GM18861 (cell line): ENCODE results near the gene CDC7.
"Not testable (repeated sequence)": the region's sequence is repeated elsewhere in the genome, so short reads cannot be mapped to it uniquely, and the experiment has no call there.

Experiments
- ATAC-seq: cut with Tn5 transposase; IDR thresholded peaks from one replicate; pipeline ENCODE4 v1.9.1; 2021; ENCODE audit not compliant: unreplicated experiment

CDC7 gene

DNA sequence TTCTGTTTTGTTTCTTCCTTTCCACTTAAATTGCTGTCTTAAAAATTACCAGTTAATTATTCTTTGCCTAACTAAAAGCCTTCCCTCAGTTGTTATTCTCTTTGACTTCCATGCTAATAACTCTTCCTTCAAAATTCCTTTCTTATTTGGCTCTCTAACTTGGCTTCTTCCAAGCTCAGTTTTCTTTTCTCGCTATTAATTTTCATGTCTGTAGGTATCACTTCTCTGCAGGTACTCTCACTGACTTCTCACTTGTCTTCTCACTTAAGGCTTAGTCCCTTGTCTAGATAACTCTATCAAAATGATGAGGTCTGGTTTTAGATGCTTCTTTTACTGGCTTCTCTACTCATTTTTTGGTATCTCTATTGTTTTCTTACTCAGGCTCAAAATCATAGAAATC, 10.1 kb downstream of the CDC7 start:
- no peak for ATAC-seq

DNA sequence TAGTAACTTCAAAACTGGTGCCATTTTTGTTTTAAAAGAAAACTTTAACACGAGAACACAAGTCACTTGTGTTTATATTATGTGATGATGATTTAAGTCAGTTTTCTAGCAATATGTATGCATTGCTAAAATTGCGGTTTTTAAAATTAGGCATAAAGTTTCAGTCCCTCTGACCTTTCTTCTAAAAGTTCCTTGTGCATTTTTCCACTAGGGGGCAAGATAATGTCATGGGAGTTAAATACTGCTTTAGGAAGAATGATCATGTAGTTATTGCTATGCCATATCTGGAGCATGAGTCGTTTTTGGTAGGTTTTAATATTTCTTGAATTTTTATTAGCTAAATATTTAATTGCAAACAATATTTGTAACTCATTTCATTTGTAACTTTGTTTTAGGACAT, 10.7 kb downstream of the CDC7 start:
- no peak for ATAC-seq

DNA sequence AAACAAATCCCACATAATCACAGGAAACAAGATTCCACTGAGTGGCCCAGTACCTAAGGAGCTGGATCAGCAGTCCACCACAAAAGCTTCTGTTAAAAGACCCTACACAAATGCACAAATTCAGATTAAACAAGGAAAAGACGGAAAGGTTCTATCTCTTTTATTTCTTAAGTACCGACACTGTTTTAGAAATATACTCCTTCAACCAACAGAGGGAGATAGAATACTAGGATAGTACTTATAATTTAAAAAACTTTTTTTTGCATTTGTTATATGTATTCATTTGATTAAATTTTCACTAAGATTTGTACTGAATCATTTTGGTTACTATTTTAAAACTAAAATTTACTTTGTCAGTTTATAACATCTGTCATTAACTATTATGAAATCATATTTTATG, 12.5 kb downstream of the CDC7 start:
- ATAC-seq: no peak

DNA sequence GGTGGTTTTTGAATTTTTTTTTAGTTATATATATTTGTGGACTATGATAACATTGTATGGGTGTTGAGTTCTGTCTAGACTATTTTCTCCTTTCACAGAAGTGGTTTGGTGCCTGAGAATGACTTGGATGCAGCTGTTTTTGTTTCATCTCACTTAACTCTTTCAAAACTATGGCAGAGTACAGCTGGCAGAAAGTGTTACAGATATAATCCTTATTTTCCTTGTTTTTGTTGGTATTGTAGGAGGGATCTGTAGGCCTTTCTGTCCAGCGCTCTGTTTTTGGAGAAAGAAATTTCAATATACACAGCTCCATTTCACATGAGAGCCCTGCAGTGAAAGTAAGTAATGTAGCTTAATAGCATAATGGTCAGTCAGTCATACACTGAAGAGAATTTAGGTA, 13.1 kb downstream of the CDC7 start:
- no peak for ATAC-seq

DNA sequence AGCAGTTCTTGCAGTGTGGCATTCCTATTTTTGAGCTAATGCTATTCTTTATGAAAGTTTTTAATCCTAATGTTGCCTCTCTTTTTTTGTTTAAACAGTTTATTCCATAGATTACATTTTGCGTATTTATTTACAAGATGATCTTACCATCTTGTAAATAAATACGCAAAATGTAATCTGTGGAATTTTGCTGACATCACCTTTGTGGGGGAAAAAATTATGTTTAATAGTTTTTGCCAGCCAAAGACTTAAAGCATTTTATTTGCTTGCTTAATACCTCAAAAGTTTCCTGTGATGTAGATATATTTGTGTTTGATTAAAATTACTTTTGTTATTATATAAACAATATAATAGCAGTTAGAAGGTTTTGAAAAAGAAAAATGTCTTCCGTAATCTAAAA, 15.3 kb downstream of the CDC7 start:
- no peak for ATAC-seq

DNA sequence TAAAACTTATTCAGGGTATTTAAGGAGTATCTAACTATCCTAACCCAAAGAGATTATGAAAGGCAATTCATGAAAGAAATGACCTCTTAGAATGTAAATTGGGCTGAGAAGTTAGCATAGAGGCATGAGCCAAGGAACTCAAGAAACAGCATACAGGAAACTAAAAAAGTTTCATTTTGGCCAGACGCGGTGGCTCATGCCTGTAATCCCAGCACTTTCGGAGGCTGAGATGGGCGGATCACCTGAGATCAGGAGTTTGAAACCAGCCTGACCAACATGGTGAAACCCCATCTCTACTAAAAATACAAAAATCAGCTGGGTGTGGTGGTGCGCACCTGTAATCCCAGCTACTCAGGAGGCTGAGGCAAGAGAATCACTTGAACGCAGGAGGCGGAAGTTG, 16.0 kb downstream of the CDC7 start:
- ATAC-seq: not testable (repeated sequence)

DNA sequence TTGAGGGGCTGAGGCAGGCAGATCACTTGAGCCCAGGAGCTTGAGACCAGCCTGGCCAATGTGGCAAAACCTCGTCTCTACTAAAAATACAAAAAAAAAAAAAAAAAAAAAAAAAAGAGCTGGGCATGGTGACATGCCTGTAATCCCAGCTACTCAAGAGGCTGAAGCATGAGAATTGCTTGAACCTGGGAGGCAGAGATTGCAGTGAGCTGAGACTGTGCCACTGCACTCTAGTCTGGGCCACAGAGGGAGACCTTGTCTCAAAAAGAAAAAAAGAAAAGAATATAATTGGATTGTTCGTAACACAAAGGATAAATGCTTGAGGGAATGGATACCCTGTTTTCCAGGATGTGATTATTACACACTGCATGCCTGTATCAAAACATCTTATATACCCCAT, 18.5 kb downstream of the CDC7 start:
- ATAC-seq: not testable (repeated sequence)

DNA sequence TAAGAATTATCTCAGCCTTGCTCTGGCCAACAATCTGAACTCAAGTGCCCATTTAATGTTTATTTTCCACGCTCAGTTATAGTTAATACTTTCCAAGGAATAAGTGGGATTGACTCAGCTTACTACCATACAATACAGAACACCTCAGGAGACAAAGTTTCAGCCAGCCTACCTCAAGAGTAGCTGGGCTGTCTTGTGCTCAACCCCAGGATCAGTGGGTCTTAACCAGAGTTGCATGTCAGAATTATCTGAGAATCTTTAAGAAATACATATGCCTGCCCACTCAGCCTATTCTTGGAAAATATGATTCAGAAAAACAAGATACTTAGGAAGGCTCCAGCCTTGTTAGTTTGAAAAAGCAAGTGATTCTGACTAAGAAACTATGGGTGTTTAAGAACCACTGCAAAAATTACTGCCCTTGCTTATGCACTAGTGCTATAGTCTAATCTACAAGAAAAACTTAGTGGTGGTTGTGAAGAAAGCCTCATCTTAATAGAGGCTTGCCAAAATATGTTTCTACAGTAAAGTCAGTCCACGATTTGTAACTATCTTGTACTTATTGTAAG, 20.4 kb downstream of the CDC7 start:
- no peak for ATAC-seq

DNA sequence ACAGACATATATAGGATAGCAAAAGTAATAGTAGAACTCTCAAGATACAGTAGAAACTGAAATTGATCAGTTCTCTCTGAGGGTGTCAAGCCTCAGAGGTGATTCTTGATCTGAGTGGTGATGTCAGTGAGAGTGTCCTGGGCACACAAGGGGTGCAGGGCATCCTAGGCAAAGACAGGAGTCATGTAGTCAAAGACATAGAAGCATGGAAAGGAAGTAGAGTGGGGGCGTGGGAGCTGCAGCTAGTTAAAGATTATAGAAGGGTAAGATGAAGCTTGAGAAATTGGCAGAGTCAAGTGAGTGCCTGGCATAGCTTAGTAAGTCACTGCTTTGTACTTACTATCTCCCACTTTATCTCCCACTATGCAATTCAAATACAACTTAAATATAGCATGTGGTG, 22.8 kb downstream of the CDC7 start:
- peak; percentile 99 for ATAC-seq

DNA sequence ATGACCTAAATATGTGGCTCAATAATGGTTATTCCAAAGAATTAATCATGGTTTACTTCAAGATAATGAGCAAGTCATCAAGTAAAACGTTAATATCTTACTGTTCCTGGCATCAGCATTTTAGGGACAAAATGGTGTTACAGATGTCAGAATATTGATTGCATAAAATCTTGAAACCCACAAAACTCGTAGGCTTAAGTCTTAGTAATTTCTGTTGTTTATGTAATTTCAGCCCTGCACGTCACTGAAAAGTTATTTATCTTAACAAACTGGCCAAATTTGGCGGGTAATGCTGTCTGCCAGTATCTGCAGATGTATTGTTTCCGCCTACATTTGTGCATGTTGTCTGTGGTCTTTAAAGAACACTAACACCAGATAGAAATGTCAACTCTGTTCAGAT, 25.8 kb downstream of the CDC7 start:
- ATAC-seq: no peak

DNA sequence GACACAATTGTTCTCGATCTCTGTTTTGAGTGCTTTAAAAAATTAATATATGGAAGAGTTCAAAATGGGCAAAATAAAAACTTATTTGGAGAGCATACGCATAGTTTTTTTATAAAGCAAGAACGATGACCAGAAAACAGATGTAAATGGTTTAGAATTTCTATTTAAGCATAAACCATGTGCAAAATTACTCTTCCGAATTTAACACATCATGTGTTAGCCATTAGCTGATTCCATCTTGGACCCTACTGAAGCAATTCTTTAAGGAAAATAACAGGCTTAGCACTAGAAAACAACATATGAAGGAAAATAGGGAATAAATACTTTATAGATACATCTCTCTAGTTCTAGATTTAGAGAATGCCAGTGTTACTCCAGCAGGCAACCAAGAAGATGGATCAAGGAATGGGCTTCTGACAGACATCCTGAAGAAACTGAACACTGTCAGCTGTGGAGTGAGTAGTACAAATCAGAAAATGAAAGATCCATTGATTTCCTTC, 26.7 kb downstream of the CDC7 start:
- ATAC-seq: no peak

DNA sequence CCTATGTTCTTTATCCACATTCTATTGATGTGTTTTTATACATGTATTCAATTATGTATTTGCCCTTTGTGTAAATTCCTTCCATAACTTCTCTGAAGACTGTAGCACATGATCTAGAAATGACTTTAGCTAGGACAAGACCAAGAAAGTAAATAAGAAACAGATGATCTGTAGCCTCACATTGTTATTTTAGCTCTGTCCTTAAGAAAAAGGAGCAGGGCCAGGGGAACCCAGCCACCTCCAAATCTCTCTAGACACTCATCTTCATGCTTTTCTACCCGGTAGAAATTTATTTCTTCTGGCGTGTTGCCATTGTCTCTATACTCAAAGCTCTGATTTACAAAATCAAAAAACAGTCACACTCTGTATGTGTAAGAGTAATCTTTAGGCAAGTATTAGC, 27.1 kb downstream of the CDC7 start:
- no peak for ATAC-seq

DNA sequence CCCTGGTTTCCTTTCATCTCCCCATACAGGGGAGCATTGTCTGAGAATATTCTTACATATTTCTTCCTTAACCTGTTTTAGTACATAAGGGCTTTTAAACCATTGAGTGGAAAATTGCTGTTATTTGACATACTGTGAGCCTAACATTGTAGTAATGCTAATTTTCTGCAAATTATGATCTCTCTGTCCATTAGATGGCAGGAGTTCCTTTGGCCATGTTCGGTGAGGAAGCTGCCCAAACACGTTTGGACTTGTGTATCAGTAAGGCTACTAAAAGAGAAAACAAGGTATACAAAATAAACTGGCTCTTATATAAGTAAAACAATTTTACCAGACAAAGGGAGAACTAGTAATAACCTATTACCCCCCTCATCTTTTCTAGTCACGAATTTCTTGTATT, 29.2 kb downstream of the CDC7 start:
- no peak for ATAC-seq

DNA sequence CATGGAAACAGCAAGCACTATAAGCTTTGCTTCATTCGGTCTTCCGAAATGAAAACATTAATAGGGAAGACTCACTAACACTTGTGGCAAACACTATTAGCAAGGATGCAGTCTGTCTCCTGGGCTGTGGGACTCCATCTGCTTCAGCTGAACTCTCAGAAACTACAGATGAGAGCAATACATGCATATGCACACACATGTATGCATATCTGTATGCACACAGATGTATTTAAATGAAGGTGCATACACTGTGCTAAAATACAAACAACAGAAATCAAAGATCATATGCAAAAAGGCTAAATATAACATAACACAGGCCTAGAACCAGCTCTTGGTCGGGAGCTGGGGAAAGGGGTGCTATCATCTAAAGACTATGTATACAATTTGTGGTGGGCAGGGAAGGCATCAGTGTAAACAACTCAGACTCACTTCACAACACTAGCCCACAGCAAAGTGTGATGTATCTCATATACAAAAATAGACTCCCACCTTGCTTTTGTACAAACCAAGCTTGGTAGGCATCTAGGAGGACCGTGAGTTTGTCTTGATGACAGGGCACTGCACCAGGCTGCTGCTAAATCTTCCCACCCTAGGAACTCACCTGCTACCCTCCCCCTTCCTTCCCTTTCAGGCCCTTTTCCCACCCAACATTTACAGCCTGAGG, 32.8 kb downstream of the CDC7 start:
- no peak for ATAC-seq

DNA sequence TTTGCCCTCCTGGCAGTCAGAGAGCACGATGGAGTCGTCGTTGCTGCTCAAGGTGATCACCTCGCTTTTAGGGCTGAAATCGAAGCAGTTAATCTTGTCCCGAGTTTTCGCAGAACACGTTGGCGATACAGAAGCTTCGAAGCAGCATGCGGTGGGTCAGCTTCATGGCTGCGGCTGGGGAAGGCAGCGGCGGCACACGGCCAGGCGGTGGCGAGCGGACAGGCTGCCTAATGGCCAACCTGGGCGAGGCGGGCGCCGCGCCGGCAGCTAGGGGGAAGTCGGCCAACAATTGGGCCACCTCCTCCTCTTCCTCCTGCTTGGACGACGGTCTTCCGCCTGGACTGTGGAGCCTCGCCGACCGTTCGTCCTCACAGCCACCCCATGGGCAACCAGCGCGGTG, 34.8 kb downstream of the CDC7 start:
- no peak for ATAC-seq

DNA sequence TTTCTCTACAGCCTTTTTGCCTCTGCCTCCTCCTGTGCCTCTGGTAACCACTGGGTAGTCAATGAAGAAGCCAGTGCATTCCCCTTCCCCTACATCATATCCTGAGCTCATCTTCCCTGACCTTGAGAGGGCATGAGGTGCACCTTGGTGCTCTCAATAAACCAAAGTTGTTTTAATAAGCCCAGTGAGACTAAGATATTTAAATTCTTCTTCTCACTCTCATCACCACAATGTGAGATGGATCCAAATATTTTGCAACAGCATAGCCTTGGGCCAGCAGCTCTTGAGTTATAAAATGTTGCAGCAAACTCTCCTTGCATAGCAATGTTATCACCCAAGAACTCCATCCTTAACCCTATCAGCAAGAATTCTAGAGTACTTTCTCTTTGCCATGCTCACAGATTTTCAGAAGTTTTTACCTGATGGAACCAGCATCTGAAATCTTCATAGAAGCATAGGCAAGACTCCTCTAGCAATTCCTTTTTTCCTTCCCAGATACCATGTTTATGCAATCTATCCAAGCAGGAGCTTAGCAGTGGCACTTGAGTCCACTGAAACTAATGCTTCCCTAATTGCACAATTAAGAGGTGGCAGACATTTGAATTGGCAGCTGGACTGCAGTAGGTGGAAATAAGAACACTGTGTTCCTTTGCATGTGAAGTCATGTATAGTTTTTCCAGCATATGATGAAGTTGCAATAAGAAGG, 36.8 kb downstream of the CDC7 start:
- ATAC-seq: no peak

DNA sequence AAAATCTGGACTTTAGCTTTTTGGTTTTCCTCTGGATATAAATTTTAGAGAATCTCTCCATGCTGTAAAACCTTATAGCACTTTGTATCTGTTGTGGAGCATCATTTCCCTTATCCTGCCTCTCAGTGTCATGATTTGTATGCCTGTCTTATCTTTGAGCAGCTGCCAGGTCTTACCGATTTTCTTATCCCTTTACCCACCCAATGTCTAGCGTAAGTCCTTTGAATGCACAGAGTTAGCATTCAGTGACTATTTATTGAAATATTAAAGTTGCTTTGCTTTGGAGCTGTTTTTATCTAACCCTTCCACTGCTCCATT, 37.3 kb downstream of the CDC7 start:
- no peak for ATAC-seq

DNA sequence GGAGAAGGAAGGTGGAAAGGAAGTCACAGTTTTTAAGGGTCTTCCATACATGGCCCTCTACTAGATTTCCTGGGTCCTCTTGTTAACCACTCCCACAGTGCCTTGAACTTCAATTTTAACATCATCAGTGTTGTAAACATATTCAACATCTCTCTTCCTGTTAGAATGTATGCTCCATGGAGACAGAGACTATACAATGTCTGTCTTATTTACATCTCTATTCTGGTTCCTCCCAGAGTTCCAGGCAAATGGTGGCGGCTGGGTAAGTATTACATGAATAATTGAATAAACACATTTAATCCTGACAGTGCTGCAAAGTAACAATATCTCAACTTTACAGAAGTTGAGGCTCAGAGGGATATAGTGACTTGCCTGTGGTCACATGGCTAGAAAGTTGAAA, 40.3 kb downstream of the CDC7 start:
- ATAC-seq: no peak

DNA sequence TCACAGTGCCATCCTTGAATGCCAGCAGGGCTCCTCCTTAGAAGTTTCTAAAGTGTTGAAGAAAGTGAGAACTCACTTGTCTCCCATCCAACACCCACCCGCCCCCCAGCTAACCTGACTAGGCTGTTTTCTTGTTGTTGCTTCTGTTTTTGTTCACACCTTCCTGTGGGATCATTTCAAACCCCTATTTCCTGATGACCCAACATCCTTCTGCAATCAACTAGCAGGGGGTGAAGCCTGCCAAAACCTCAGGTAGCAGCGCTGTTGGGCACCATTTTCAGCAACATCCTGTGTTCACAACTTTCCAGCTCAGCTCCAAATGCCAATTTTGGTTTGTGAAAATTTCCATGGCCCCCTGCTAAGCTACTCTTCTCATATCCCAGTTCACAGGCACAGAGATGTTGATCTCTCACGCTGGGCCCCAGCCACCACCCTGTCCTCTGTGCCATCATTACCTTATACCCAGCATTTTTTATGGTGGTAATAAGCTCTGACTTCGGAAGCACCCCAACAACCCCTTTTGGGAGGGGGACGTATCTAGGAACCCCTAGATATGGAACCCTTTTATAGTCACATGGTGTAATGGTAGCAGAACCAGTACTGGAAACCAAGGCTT, 41.4 kb downstream of the CDC7 start:
- ATAC-seq: no peak

DNA sequence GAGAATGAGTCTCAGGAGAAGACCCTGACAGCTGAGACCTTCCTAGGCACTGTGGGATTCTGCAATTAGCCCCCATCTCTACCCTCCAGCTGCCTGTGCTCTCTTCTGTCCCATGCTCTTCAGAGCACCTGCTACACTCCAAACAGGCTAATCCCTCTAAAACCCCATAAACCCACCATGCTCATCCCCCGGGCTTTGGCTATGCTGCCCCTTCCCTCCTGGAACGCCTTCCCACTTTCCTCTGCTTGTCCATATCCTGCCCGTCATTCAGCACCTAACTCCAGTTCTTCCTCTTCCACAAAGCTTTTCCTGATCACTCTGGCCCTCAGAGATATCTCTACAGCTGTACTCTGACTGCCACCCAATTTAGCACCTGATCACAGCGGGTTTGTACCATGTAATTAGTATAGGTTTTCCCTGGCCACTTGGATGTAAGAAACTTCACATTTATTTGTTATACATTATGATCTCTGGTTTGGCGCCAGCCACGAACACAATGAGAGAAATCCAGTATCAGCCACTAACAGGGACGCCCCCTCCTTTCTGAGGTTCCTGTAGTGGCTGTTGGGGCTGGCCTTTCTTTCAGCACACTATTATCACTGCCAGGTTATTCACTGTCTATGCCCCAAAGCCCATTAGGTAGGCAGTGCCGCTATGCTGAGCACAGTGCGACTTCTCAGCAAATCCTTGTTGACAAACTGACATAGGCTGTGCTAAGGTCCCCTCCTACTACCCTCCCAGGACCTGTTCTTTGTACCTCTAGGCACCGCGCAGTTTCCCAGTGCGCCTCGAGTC, 45.1 kb downstream of the CDC7 start:
- no peak for ATAC-seq

DNA sequence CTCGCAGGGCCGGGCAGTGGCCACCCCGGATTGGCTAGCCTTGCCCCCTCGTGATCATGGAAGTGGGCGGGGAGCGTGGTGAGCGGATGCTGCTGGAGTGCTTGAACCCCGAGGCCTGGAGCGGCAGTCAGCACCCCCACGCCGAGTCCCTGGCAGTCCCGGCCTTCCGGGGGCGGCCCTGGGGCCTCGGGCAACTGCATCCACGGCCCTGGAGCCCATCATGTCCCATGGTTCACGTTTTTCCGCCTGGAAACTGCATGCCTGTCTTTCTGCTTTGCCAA, 45.6 kb downstream of the CDC7 start:
- no peak for ATAC-seq

DNA sequence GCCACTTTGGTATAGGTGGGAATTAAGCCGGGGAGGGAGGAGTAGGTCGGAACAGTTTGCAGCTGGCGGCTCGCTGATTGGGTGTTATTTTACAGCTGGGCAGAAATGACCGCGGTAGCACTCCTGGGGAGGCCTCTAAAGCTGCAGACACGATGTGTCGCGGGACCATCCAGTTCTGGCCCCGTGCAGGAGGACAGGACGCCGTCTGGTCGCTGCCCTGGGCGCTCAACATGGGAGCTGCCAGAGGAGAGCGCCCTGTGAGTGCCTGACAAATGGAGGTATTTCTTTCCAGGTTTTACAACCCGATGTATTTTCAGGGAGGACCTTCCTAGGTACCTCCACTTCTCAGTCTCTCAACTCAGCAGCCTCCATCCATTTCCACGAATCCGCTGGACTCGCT, 46.2 kb downstream of the CDC7 start:
- no peak for ATAC-seq
